B cell (primary cell): ENCODE measurements around the gene QRSL1.

Experiments
- CTCF ChIP-seq: fragments of 200-600 bp; IDR thresholded peaks from one replicate; pipeline ENCODE4 v1.8.0; 2022; ENCODE audit warnings: antibody characterized with exemption, mild to moderate bottlenecking
- EZH2 ChIP-seq: IDR thresholded peaks from 2 replicates; pipeline ENCODE4 v1.6.1; 2012; ENCODE audit warnings: borderline replicate concordance, low read depth, mild to moderate bottlenecking, moderate library complexity, low read length; ENCODE audit not compliant: insufficient read depth, poor library complexity, severe bottlenecking

- TF ChIP-seq CTCF (no peak), EZH2 (no peak)
Observed at GRCh38 chr6:106670236-106670635, 40.9 kb downstream of the QRSL1 start.
